PFSK-1 (cell line): ENCODE results near the gene MAP7D2.

ENCODE experiments used
- FOXP2 ChIP-seq: optimal IDR thresholded peaks from 2 replicates; pipeline ENCODE3; 2011; ENCODE audit warnings: borderline replicate concordance, control low read depth, inconsistent platforms; ENCODE audit not compliant: insufficient read depth; ENCODE audit errors: extremely low read length, extremely low read depth
- POLR2AphosphoS5 ChIP-seq: IDR thresholded peaks from 2 replicates; pipeline ENCODE4 v1.6.1; 2012; ENCODE audit warnings: low read depth, mild to moderate bottlenecking, control low read depth, low read length, moderate library complexity
- SIN3A ChIP-seq: IDR thresholded peaks from 2 replicates; pipeline ENCODE4 v1.6.1; 2012; ENCODE audit warnings: mild to moderate bottlenecking, low read length, moderate library complexity, borderline replicate concordance; ENCODE audit not compliant: insufficient read depth
- TAF1 ChIP-seq: IDR thresholded peaks from 2 replicates; pipeline ENCODE4 v1.6.1; 2012; ENCODE audit warnings: low read length, control low read depth, borderline replicate concordance; ENCODE audit not compliant: insufficient read depth
- TF ChIP-seq, protein P1 (sequence below), 2 experiments: IDR thresholded peaks; 2 replicates each; pipeline versions ENCODE4 v1.6.1 to v1.8.0; 2011 to 2012; ENCODE audit warnings: low read depth in 2 of 2, low read length in 2 of 2, control low read depth in 1 of 2, inconsistent platforms in 1 of 2, mild to moderate bottlenecking in 1 of 2, moderate library complexity in 1 of 2; ENCODE audit not compliant: insufficient read depth in 1 of 2

The MAP7D2 gene

DNA sequence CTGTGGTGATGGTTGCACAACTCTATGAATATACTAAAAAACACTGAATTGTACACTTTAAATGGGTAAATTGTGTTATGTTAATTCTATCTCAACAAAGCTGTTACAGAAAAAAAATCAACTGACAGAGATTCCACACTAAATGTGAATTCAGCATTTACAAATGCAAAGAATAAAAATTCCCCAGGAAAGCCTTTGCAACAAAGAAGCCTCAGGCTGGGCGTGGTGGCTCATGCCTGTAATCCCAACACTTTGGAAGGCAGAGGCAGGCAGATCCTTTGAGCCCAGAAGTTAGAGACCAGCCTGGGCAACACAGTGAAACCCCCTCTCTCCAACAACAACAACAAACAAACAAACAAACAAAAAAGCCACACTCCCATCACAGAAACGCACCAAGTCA is 134.8 kb downstream of the MAP7D2 start:
- TF ChIP-seq, protein P1, sequence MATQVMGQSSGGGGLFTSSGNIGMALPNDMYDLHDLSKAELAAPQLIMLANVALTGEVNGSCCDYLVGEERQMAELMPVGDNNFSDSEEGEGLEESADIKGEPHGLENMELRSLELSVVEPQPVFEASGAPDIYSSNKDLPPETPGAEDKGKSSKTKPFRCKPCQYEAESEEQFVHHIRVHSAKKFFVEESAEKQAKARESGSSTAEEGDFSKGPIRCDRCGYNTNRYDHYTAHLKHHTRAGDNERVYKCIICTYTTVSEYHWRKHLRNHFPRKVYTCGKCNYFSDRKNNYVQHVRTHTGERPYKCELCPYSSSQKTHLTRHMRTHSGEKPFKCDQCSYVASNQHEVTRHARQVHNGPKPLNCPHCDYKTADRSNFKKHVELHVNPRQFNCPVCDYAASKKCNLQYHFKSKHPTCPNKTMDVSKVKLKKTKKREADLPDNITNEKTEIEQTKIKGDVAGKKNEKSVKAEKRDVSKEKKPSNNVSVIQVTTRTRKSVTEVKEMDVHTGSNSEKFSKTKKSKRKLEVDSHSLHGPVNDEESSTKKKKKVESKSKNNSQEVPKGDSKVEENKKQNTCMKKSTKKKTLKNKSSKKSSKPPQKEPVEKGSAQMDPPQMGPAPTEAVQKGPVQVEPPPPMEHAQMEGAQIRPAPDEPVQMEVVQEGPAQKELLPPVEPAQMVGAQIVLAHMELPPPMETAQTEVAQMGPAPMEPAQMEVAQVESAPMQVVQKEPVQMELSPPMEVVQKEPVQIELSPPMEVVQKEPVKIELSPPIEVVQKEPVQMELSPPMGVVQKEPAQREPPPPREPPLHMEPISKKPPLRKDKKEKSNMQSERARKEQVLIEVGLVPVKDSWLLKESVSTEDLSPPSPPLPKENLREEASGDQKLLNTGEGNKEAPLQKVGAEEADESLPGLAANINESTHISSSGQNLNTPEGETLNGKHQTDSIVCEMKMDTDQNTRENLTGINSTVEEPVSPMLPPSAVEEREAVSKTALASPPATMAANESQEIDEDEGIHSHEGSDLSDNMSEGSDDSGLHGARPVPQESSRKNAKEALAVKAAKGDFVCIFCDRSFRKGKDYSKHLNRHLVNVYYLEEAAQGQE (IDR thresholded peaks at IDR 0.05; ENCODE audit: insufficient read depth in 1 of 2, low read depth in 2 of 2, low read length in 2 of 2), result no peak
- TF ChIP-seq POLR2AphosphoS5 (no peak), FOXP2 (no peak), SIN3A (no peak)

DNA sequence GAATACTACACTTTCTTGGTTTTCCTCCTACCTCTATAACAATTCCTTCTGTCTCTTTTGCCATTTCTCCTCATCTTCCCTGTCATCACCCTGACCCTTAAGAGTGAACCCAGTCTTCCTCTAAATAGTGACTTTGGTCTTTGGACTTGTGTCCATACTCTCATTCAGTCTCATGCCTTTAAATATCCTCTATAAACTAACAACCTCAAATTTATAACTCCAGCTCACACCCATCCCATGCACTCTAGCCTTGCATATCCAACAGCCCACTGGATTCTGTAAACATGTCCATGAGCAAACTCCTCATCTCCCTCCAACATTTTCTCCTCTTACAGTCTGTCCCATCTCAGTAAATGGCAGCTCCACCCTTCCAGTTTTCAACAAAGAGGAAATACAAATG is 140.9 kb downstream of the MAP7D2 start:
- no peak for TF ChIP-seq POLR2AphosphoS5
- TF ChIP-seq TAF1, result no peak
- TF ChIP-seq, protein P1 (IDR thresholded peaks at IDR 0.05; ENCODE audit: insufficient read depth in 1 of 2, low read depth in 2 of 2, low read length in 2 of 2), result no peak
- no peak for TF ChIP-seq FOXP2
- no peak for TF ChIP-seq SIN3A

DNA sequence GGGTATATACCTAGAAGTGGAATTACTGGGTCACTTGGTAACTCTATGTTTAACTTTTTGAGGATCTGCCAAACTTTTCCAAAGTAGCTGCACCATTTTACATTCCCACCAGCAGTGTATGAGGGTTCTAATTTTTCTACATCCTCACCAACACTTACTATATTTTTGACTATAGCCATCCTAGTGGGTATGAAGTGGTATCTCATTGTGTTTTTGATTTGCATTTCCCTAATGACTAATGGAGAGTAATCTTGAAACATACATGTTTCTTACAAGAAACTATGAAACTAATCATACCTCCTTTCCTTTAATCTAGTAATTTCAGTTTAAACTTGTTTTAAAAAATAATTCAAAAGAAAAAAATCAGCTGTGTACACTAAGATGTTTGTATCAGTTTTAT is 143.7 kb downstream of the MAP7D2 start:
- no peak for TF ChIP-seq FOXP2
- no peak for TF ChIP-seq SIN3A
- TF ChIP-seq TAF1, result no peak
- TF ChIP-seq, protein P1 (IDR thresholded peaks at IDR 0.05; ENCODE audit: insufficient read depth in 1 of 2, low read depth in 2 of 2, low read length in 2 of 2), result no peak
- TF ChIP-seq POLR2AphosphoS5, result no peak

DNA sequence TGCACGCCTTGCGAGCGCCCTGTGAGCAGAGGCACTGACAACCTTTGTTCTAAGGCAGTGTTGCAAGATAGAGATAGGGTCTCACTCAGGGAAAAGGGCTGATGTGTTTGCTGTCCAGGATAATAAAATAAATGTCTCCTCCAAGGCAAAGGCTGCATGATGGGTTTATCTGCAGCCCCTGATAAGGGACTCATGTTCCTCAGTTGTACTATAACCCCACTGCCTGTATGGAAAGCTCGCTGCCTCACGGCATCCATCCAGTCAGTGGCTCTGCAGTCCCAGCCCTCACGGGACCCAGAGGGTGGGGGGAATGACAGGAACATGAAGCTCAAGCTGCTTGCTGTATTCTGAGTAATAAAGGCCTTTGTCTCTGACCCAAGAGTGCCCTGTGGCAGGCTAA is 148.4 kb downstream of the MAP7D2 start:
- TF ChIP-seq, protein P1 (IDR thresholded peaks at IDR 0.05; ENCODE audit: insufficient read depth in 1 of 2, low read depth in 2 of 2, low read length in 2 of 2), result no peak
- TF ChIP-seq TAF1 (no peak), FOXP2 (no peak)

DNA sequence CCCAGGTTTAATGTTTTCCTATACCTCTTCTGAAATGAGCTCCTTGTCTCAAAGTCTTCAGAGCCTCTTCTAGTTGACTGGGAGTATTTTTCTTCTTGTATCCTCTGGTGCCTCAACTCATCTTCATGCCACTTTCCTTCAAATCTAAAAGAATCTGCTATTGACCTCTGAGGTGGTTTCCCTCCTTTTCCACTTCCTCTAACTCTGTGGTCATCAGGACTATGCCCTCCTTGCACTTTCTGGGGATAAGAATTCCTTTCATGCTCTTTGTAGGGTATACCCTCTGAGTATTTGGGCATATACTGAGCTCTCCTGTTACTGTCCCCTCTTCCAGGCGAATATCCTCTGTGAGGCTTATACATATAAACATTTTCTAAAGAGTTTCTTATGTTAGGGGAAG is 150.7 kb downstream of the MAP7D2 start:
- TF ChIP-seq SIN3A, result no peak
- TF ChIP-seq FOXP2, result no peak
- no peak for TF ChIP-seq POLR2AphosphoS5
- no peak for TF ChIP-seq TAF1
- TF ChIP-seq, protein P1 (IDR thresholded peaks at IDR 0.05; ENCODE audit: insufficient read depth in 1 of 2, low read depth in 2 of 2, low read length in 2 of 2), result no peak
